ENCODE measurements around the gene GHDC.
A peak's percentile ranks its signal among the peaks of the same experiment; 100 is the strongest.
"Not testable (repeated sequence)": the region's sequence is repeated elsewhere in the genome, so short reads cannot be mapped to it uniquely, and the experiment has no call there.

GHDC gene, protein sequence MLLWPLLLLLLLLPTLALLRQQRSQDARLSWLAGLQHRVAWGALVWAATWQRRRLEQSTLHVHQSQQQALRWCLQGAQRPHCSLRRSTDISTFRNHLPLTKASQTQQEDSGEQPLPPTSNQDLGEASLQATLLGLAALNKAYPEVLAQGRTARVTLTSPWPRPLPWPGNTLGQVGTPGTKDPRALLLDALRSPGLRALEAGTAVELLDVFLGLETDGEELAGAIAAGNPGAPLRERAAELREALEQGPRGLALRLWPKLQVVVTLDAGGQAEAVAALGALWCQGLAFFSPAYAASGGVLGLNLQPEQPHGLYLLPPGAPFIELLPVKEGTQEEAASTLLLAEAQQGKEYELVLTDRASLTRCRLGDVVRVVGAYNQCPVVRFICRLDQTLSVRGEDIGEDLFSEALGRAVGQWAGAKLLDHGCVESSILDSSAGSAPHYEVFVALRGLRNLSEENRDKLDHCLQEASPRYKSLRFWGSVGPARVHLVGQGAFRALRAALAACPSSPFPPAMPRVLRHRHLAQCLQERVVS

DNA sequence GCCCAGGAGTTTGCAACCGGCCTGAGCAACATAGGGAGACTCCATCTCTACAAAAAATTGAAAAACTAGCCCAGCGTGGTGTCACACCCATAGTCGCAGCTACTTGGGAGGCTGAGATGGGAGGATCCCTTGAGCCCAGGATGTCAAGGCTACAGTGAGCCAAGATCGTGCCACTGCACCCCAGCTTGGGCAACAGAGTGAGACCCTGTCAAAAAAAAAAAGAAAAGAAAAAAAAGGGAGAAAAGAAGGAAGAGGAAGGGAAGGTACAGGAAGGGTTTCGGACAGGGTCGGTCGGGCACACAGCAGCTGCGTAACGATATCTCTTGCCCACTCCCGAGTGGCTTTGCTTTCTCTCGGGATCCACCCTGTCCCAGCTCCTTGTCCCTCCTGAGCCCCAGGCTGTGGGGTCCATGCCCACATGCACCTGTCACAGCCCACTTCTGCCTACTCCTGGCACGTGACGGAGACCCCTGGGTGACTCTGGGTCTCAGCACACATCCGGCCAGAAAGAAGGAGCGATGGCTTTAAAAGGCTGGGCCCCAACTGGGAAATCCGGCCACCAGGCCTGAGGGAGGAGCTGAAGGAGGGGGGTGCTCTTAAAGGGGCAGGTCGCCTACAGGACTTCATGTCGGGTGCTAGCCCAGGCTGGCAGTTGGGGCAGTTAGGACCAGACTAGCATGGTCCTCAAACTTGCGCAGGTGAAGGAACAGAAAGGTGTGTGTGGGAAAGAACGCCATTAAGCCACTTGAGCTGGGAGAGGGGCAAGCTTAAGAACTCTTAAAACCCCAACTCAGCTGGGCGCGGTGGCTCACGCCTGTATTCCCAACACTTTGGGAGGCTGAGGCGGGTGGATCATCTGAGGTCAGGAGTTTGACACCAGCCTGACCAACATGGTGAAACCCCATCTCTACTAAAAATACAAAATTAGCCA is at the start of gene GHDC:
GHDC (minus strand) TSS at position 526 of the 931 bp plus-strand sequence. CDS start 913 bp downstream, outside the sequence.
- peak; percentile 78 for DNase-seq

GRCh38 chr17:42243493-42243982 is 49.2 kb upstream of the GHDC start:
- DNase-seq, result peak; percentile 30

DNA sequence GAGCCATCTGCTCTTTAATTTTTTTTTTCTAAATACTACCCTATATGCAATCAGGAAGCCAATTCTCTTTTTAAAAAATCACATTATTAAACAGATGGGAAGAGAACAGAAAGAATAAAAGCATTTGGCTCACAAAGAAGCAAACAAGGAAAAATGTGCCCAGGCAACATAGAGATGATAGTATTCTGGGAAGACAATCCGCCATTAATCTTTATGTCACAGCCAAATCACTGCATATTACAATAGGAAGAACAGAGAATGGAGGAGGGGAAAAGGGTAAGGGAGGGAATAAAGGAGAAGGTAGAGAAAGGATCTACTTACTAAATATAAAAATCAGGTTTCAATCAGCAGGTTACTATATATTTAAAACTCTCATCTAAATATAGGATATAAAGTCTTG is 47.6 kb upstream of the GHDC start:
- no peak for DNase-seq

- DNase-seq, result peak; percentile 11
Measured at GRCh38 chr17:42240863-42241262, 46.6 kb upstream of the GHDC start.

DNA sequence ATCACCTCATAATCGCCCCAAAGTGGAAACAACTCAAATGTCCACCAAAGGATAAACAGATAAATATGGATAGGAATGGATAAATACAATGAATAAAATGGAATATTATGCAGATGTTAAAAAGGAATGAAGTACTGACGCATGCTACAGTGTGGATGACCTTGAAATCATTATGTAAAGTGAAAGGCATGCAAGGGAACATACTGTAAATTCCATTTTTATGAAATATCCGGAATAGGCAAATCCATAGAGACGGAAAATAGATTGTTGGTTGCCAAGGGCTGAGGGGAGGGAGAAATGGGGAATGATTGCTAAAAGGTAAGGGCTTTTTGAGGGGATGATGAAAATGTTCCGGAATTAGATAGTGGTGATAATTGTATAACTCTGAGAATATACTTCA is 45.9 kb upstream of the GHDC start:
- no peak for DNase-seq

DNA sequence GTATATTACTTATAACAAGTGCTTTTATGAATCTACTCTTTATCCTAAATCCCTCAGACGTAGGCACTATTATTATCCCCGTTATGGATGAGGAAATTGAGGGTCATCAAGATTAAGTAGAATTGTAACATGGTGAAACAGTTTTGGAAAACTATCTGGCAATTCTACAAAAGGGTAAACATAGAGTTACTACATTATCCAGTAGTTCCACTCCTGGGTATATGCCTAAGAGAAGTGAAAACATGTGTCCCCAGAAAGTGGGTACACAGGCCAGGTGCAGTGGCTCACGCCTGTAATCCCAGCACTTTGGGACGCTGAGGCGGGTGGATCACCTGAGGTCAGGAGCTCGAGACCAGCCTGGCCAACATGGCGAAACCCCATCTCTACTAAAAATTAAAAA is 45.3 kb upstream of the GHDC start:
- not testable (repeated sequence) for DNase-seq

- no peak for DNase-seq
Measured at GRCh38 chr17:42236760-42237159, 42.5 kb upstream of the GHDC start.

DNA sequence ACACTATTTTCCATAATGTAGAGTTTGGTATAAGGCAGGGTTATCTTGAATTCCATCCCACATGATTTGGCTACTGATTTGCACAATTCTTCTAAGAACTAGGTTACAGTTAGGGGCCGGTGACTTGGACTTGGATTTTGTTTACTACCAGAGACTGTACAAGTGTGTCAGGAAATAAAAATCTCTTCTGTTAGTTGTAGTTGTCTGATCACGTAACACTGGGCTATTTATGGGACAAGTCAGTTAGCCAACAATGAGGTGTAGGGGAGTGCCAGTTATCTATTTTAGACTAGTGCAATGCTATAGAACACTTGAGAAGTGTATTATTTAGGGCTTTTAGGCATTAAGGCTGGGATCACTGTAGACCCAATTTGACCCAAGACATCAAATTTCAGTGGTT is 39.7 kb upstream of the GHDC start:
- DNase-seq, result no peak

DNA sequence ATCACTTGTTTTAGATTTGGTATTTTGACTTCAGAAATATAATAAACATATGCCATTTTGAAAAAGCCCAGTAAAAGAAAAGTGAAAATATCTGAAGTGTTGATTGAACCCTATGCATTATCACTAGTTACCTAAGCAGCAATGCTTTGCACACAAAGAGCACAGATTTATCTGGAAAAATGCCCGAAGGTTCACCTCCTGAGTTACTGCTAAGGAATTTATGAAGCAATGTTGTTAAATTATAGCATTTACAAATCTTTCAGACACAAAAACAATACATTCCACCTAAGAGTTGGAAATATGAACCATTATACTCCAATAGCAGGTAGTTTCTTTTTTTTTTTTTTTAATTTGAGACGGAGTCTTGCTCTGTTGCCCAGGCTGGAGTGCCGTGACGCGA is 38.9 kb upstream of the GHDC start:
- DNase-seq, result no peak

DNA sequence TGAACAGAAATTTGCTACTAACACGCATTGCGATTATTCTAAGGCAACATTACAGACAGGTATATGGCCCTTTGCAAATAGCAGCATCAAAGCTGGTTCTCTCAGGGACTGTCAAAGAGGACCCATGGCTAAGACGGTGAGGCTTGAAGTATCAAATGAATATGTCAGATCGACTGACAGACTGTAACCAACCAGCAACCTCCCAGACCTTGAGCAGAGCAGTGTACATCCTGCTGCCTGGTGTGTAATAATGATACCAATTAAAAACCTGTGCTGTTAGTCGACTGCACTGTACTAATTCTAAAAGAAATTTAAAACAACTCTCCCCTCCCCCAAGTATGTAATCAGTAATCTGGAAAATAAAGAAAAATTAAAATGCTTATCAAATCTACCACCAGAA is 35.9 kb upstream of the GHDC start:
- DNase-seq, result no peak

- DNase-seq, result no peak
Measured at GRCh38 chr17:42227849-42228700, 33.8 kb upstream of the GHDC start.

GRCh38 chr17:42225646-42226045 is 31.4 kb upstream of the GHDC start:
- DNase-seq, result no peak

DNA sequence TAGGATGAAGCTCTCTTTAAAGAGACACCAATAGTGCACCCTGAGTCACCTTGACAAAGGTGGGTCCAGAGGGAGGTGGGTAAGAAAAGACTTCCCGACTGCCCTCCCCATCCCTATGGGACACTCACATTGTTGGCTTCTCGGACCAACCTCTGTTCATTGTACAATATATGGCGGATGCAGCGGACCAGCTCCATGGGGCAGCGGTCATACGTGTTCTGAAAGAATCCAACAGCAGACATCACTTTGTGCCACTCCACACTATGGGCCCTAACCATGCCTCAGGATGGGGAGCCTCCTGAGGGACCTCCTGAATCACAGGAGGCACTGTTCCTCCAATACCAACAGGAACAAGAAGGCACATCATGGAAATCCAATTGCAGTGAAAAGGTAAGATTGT is 30.4 kb upstream of the GHDC start:
- no peak for DNase-seq

- DNase-seq, result peak; percentile 65
Measured at GRCh38 chr17:42221886-42222745, 27.8 kb upstream of the GHDC start.

GRCh38 chr17:42219280-42219679 is 25.0 kb upstream of the GHDC start:
- not testable (repeated sequence) for DNase-seq

DNA sequence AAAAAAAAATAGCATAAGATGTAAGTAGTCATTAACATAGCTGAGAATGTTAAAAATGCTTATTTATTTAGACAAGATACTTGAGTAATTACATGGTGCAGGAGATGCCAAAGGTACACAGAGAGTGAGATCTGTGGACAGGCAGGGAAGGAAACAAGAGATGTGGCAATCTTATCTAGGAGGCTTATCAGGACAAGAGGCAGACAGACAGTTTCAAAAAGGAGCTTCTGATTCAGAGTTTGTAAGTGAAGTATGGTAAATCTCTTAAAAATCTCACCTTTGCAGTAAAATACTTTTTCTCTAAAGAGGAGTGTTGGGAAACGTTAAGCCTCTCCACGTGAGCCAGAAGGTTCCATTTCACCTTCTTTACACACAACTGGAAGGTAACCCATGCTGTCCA is 19.9 kb upstream of the GHDC start:
- no peak for DNase-seq

DNA sequence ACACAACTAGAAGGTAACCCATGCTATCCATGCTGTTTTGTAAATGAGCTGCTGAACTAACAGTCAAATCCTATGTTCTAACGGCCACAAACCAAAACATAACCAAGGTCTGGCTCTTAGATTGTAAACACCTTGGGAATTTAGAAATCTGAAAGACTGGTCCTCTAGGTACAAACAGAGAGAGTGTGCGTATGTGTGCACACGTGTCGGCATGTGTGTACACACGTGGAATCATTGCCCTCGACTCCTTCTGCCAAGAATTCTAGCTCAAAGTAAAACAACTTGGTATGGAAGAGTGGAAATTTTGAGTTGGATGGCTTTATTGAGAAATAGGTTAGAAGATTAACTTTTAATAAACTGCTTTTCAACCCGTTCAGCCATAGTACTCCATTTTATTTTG is 18.1 kb upstream of the GHDC start:
- no peak for DNase-seq

- DNase-seq, result not testable (repeated sequence)
Measured at GRCh38 chr17:42211921-42212341, 17.6 kb upstream of the GHDC start.

DNA sequence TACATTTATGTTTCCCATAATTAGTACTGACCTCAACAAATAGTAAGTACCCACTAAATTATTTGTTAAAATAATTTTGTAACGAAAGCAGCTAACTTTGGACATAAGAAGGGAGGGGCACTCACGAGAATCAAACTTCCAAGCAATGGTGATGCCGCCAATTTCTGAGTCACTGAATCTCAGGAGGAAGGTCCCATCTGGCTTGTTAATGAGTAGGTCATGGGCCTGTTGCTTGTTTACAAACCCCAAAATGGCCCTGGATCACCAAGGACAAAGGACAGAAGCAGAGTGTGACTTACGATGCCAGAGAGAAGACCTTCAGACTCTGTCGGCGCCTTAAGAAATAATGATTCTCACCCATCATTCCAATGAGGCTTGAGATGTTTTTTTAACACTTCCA is 15.8 kb upstream of the GHDC start:
- no peak for DNase-seq

- not testable (repeated sequence) for DNase-seq
Measured at GRCh38 chr17:42206153-42206612, 11.9 kb upstream of the GHDC start.

GRCh38 chr17:42203354-42203753 is 9.1 kb upstream of the GHDC start:
- DNase-seq, result no peak

Data from islet precursor cell (in vitro differentiated cells).